ENCODE measurements around the gene NOS2.
"Not testable (repeated sequence)": the region's sequence is repeated elsewhere in the genome, so short reads cannot be mapped to it uniquely, and the experiment has no call there.

The NOS2 gene

GRCh38 chr17:27800522-27800921, at the start of gene NOS2:
Gene NOS2, minus strand, starts transcription at chr17:27800529. Its CDS starts 1,720 bp downstream, at chr17:27798809.
- no peak for DNase-seq

- DNase-seq, result no peak
These were observed 49.3 kb upstream of the NOS2 start for GRCh38 chr17:27849474-27850185.

- DNase-seq, result no peak
These were observed 48.6 kb upstream of the NOS2 start for GRCh38 chr17:27848931-27849330.

- DNase-seq, result not testable (repeated sequence)
These were observed 46.5 kb upstream of the NOS2 start for GRCh38 chr17:27846808-27847307.

- DNase-seq, result peak in 1 of 2 donors; percentile 18
These were observed 45.8 kb upstream of the NOS2 start for GRCh38 chr17:27846042-27846655.

GRCh38 chr17:27845264-27846041, 45.1 kb upstream of the NOS2 start:
- DNase-seq, result no peak

- DNase-seq, result no peak
These were observed 40.4 kb upstream of the NOS2 start for GRCh38 chr17:27840688-27841087.

GRCh38 chr17:27840406-27840678, 40.0 kb upstream of the NOS2 start:
- DNase-seq, result not testable (repeated sequence)

GRCh38 chr17:27839571-27840405, 39.5 kb upstream of the NOS2 start:
- not testable (repeated sequence) for DNase-seq

- DNase-seq, result not testable (repeated sequence)
These were observed 38.3 kb upstream of the NOS2 start for GRCh38 chr17:27838607-27839006.

- not testable (repeated sequence) for DNase-seq
These were observed 37.4 kb upstream of the NOS2 start for GRCh38 chr17:27837769-27838168.

GRCh38 chr17:27836651-27837050, 36.3 kb upstream of the NOS2 start:
- no peak for DNase-seq

- no peak for DNase-seq
These were observed 34.2 kb upstream of the NOS2 start for GRCh38 chr17:27834571-27834970.

GRCh38 chr17:27832831-27833230, 32.5 kb upstream of the NOS2 start:
- no peak for DNase-seq

- not testable (repeated sequence) for DNase-seq
These were observed 29.6 kb upstream of the NOS2 start for GRCh38 chr17:27829888-27830287.

- not testable (repeated sequence) for DNase-seq
These were observed 28.9 kb upstream of the NOS2 start for GRCh38 chr17:27829143-27829711.

GRCh38 chr17:27825459-27825858, 25.1 kb upstream of the NOS2 start:
- DNase-seq, result no peak

- no peak for DNase-seq
These were observed 24.4 kb upstream of the NOS2 start for GRCh38 chr17:27824745-27825144.

GRCh38 chr17:27824176-27824715, 23.9 kb upstream of the NOS2 start:
- DNase-seq, result no peak

- DNase-seq, result not testable (repeated sequence)
These were observed 21.8 kb upstream of the NOS2 start for GRCh38 chr17:27822108-27822507.

GRCh38 chr17:27821318-27821717, 21.0 kb upstream of the NOS2 start:
- DNase-seq, result no peak

GRCh38 chr17:27819145-27819544, 18.8 kb upstream of the NOS2 start:
- DNase-seq, result no peak
